Stimulated activated CD4-positive, alpha-beta T cell treated with anti-CD3 and anti-CD28 coated beads, Interleukin-4, amount 100 ng/mL, for 4 hours (primary cell): Measurements from ENCODE around the gene SETD1A.
"Not testable (repeated sequence)": the region's sequence is repeated elsewhere in the genome, so short reads cannot be mapped to it uniquely, and the experiment has no call there.

Experiments used
- DNase-seq, 2 experiments: peaks; one replicate each; pipeline ENCODE4 v3.0.0-alpha.2; 2020

The SETD1A gene

GRCh38 chr16:31001507-31002249 is 44.1 kb downstream of the SETD1A start:
- DNase-seq: no peak

GRCh38 chr16:31002250-31002700 is 44.7 kb downstream of the SETD1A start:
- DNase-seq: no peak

- DNase-seq: no peak
These were observed 45.3 kb downstream of the SETD1A start for GRCh38 chr16:31002862-31003341.

- DNase-seq: no peak
These were observed 46.2 kb downstream of the SETD1A start for GRCh38 chr16:31003744-31004143.

- no peak for DNase-seq
These were observed 47.1 kb downstream of the SETD1A start for GRCh38 chr16:31004658-31005057.

- DNase-seq: no peak
These were observed 48.0 kb downstream of the SETD1A start for GRCh38 chr16:31005350-31006085.

GRCh38 chr16:31006086-31006385 is 48.5 kb downstream of the SETD1A start:
- no peak for DNase-seq

- no peak for DNase-seq
These were observed 49.0 kb downstream of the SETD1A start for GRCh38 chr16:31006589-31006988.

GRCh38 chr16:31007684-31008083 is 50.1 kb downstream of the SETD1A start:
- DNase-seq: no peak

- DNase-seq: no peak
These were observed 50.6 kb downstream of the SETD1A start for GRCh38 chr16:31008149-31008548.

GRCh38 chr16:31008551-31008950 is 51.0 kb downstream of the SETD1A start:
- DNase-seq: no peak

GRCh38 chr16:31009120-31009519 is 51.6 kb downstream of the SETD1A start:
- no peak for DNase-seq

- DNase-seq: no peak
These were observed 52.5 kb downstream of the SETD1A start for GRCh38 chr16:31009894-31010584.

- peak; percentile 54 to 63 for DNase-seq
These were observed 53.2 kb downstream of the SETD1A start, which contains the start of gene STX1B for GRCh38 chr16:31010585-31011325. TSS of gene STX1B (minus strand) at chr16:31010638. CDS start at chr16:31010396, 242 bp downstream.

GRCh38 chr16:31011815-31012214 is 54.3 kb downstream of the SETD1A start:
- DNase-seq: not testable (repeated sequence)

- not testable (repeated sequence) for DNase-seq
These were observed 55.7 kb downstream of the SETD1A start for GRCh38 chr16:31013292-31013691.

GRCh38 chr16:31016018-31016417 is 58.5 kb downstream of the SETD1A start:
- DNase-seq: no peak

GRCh38 chr16:31017756-31018155 is 60.2 kb downstream of the SETD1A start:
- DNase-seq: not testable (repeated sequence)

GRCh38 chr16:31020536-31020935 is 63.0 kb downstream of the SETD1A start:
- no peak for DNase-seq

GRCh38 chr16:31022544-31023251 is 65.1 kb downstream of the SETD1A start:
- no peak for DNase-seq

- no peak for DNase-seq
These were observed 65.7 kb downstream of the SETD1A start for GRCh38 chr16:31023252-31023602.

- no peak for DNase-seq
These were observed 66.2 kb downstream of the SETD1A start for GRCh38 chr16:31023627-31024226.
